GM18909 (cell line): Measurements from ENCODE around the gene DTNB.
A peak's percentile ranks its signal among the peaks of the same experiment; 100 is the strongest.

ENCODE experiments used
- ATAC-seq: cut with Tn5 transposase; IDR thresholded peaks from one replicate; pipeline ENCODE4 v1.9.1; 2021; ENCODE audit warnings: mild to moderate bottlenecking; ENCODE audit not compliant: unreplicated experiment, poor library complexity

DTNB gene

DNA sequence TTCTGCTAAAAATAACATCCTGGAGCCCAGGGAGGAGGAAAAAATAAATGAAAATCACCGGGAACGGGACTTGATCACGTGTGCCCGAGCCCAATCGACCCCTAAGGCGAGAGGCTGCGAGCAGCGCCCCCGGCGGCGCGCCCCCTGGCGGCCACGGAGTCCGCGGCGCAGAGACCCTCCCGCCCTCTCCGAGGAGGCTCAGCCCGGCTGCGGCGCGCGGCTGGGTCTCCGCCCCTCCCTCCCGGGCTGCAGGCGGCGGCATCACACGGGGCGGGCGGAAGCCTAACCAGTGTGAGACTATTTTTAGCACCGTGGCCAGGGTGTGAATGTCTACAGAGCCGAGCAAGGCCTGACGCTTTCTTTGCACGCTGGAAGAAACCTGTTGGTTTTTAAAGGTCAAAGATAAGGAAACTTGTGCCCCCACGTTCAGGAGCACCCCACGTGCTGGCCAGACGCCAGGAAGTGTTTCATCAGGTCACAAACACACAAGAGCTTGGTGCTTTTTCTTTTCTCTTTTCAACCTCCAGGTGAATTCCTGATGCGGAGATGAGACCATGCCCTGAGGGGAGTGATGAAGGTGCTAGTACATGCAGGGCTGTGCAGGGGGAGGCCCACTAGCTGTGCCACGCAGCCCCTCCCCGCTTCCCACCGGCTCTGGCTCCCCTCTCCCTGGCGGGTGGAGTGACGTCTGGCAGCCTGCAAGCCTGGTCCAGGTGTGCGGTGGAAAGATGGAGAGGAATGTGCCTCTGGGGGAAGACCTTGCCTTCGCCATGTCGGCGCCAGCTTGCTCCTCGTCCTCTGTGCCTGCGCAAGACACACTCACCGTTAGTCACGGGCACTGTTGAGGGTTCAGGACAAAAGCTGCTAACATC, 296.4 kb downstream of the DTNB start:
- ATAC-seq = peak; percentile 93

GRCh38 chr2:25375989-25376545, 297.3 kb downstream of the DTNB start:
- ATAC-seq = no peak

GRCh38 chr2:25375371-25375988, 297.9 kb downstream of the DTNB start:
- ATAC-seq = no peak

DNA sequence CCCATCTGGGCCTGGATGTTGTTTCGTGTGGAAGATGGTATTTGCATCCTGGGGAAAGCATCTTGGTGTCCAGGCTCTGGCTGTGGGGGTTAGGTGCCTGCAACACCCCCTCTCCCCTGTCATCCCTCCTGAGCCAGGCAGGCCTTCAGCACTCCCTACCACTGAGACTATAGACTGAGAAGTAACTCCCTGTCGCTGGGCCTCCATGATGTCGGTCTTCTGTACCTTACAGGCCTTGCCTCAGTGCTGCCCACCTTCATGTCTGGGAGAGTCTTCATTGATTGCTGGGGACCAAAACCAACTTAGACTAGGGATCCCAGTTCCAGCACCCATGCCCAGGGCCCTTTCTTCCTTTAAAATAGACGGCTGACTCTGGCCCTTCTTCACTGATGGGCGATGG, 298.6 kb downstream of the DTNB start:
- no peak for ATAC-seq

GRCh38 chr2:25374411-25374810, 299.0 kb downstream of the DTNB start:
- ATAC-seq = no peak

- no peak for ATAC-seq
Observed at GRCh38 chr2:25373269-25373981, 300.0 kb downstream of the DTNB start.

GRCh38 chr2:25372405-25373268, 300.7 kb downstream of the DTNB start:
- no peak for ATAC-seq

DNA sequence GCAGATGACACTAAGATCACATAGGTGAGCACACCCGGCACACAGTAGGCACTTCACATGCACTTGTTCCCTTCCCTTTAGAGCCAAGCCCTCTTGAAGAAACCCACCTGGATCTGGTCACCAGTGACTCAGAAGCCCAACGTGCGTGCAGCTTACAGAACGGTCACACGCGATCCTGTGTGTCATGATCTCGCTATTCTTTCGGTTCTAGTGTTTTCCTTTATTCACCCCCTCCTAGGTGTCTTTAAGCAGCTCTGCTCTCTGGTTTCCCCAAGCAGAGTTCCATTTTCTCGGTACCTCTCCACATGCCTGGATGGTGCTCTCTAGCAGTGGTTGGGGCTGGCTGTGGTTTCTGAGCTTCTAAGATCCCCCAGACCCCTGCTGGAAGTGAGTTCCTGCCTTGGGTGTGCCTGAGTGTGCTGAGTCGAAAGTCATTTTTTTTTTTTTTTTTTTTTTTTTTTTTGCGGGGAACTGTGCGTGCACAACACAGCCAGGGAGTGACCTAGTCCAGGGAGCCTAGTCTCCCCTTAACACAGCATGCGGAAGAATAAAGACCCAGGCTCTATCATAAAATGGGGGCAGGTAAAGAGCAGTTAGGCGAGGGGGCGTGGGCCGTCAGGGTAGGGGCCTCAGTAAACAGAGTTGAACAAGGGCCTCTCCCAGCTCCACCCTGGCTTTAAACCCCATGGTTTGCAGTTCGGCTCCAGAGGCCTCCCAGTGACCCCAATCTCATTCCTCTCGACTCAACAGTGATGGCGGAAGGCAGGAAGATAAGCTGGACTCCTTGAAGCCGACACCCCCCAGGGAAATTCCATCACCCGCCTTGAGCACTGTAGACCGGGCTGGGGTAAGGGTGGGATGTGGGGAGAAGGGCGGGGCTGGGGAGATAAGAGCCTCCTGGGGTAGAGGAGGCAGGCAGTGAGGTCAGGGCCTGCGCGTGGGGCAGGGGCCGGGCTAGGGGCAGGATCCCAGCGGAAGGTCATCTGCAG, 301.8 kb downstream of the DTNB start:
- ATAC-seq = no peak

GRCh38 chr2:25369876-25370275, 303.5 kb downstream of the DTNB start:
- ATAC-seq = no peak

DNA sequence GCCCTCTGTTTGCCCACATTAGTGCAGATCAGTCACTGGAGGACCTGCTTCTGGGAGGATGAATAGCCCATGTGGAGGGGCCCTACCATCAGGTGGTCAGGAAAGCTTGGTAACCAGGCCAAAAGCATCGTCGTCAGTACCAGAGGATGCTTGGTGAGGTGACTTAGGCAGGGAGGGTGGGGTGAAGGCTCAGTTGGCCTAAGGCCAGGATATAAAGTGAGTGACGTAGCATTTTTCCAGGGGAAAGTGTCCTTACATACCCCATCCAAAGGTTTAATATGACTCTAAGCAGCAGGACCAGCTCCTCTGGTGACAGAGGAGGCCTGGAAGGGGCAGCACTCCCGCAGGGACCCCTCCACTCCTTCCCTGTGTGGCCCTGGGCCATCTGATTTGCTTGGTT, 303.9 kb downstream of the DTNB start:
- no peak for ATAC-seq

- ATAC-seq = no peak
Observed at GRCh38 chr2:25368660-25369059, 304.7 kb downstream of the DTNB start.

DNA sequence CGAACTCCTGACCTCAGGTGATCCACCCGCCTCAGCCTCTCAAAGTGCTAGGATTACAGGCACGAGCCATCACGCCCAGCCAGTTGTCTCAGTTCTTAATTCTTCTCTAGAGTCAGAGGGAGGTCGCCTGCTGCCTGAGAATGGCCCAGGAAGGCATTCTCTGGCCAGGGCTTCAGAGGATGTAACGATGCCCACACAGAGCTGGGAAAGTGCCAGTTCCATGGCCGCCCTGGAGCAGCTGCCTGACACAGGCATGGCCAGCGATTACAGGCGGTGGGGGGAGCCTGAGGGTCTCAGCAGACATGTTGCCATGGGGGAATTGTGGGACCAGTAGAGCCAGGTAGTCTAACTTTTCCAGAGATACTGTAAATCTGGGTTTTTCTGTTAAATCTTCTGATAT, 306.1 kb downstream of the DTNB start:
- ATAC-seq = no peak

DNA sequence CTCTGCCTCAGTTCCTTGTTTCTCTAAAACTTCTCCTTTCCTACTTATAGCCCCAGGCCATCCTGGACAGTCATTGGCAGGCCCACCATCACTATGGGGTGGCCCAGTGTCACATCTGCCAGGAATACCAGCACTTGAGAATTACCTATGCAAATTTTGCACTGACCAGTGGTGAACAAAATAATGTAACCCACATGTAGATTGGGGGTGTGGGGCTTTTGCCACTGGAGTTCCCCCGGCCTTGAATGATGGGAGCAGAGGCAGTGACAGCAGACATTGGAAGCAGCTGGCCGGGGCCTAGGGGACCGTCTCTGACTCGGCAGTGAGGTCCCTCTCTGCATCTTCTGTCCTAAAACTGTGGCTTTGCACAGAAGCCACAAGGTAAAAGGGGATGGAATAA, 306.7 kb downstream of the DTNB start:
- no peak for ATAC-seq

- no peak for ATAC-seq
Observed at GRCh38 chr2:25365241-25365640, 308.1 kb downstream of the DTNB start.

- ATAC-seq = no peak
Observed at GRCh38 chr2:25363733-25364132, 309.6 kb downstream of the DTNB start.

DNA sequence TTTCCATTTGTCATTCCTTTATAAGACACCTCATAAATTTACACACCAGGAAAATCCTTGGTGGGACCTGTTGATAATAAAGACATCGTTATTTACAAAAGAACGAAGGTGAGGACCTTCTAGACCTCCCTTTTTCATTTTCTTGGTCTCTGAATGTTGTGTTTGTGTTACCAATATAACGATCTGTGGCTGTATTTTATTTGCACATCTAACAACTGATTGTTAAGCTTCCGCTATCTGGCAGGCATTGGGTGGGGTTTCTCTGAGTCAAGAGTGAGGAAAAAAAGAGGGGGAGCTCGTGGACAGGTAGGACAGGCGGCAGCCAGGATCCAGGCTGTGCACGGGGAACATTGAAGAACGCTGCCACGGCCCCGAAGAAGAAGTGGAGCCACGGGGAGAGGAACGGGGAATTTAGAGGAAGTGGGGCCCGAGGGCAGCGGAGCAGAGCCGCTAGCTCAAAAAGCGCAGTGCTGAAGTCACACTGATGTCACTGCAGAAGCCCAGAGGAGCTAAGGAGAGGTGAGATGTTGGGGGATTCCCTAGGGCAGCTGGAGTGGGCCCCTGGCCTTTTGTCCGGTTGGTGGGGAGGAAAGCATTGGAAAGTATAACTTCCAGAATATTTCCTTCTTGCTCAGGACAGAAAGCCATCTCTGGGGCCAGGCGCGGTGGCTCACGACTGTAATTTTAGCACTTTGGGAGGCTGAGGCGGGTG, 310.8 kb downstream of the DTNB start:
- ATAC-seq = peak; percentile 70

DNA sequence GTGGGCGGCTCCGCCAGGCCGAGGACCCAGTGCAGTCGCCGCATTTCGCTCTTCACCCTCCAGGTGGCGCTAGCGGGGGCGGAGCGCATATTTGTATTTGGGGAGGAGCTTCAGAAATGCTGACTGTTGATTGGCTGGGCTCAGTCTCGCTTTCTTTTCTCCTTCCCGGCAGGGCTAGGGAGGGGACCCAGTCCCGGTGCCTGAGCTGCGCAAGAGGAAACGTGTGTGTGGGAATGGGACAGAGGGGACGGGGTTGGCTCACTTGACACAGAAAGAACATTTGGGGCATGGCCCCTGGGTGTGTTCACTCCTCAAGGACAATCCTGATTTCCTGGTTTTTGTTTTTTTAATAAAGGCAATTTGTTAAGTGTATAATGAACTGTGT, 311.3 kb downstream of the DTNB start:
- peak; percentile 89 for ATAC-seq
